Uterus (tissue), 4 donors: ENCODE results near the gene BCKDHB. TPM values are rescaled to one million over a fixed set of nuclear protein-coding genes. Genes with fewer than 3 reads are reported as not detected.

Experiments used
- DNase-seq, 2 donors: peaks; one replicate each; pipeline ENCODE4 v3.0.0-alpha.2; 2019 to 2020
- H3K27ac ChIP-seq, 2 donors: fragments of 200-600 bp; sonication (generic); 1 replicate in 1 of 2; 2 replicates in 1 of 2; pipeline ENCODE4 v1.5.1; 2016 to 2018
- H3K27me3 ChIP-seq, 2 donors: fragments of 200-600 bp; sonication (generic); one replicate each; pipeline ENCODE4 v1.5.1; 2018 to 2019; ENCODE audit warnings: control low read depth in 1 of 2
- H3K36me3 ChIP-seq, 2 donors: fragments of 200-600 bp; sonication (generic); one replicate each; pipeline ENCODE4 v1.5.1; 2019; ENCODE audit warnings: control low read depth in 1 of 2
- H3K4me1 ChIP-seq, 2 donors: fragments of 200-600 bp; sonication (generic); one replicate each; pipeline ENCODE4 v1.5.1; 2018 to 2019; ENCODE audit warnings: control low read depth in 1 of 2
- H3K4me3 ChIP-seq, 2 donors: fragments of 200-600 bp; sonication (generic); 1 replicate in 1 of 2; 2 replicates in 1 of 2; pipeline ENCODE4 v1.5.1; 2018 to 2019; ENCODE audit warnings: mild to moderate bottlenecking in 1 of 2
- H3K9me3 ChIP-seq, 2 donors: fragments of 200-600 bp; sonication (generic); one replicate each; pipeline ENCODE4 v1.5.1; 2019; ENCODE audit warnings: control low read depth in 1 of 2
- CTCF ChIP-seq, 4 experiments: fragments of 200-600 bp in 2 of 4; fragments of 450-650 bp in 2 of 4; sonication (generic) in 2 of 4; IDR thresholded peaks; one replicate each; pipeline ENCODE4 v1.5.1; 2016 to 2019; ENCODE audit warnings: antibody characterized with exemption in 4 of 4, mild to moderate bottlenecking in 2 of 4, moderate library complexity in 1 of 4
- POLR2A ChIP-seq, 2 donors: fragments of 450-650 bp; IDR thresholded peaks; one replicate each; pipeline ENCODE4 v1.6.1; 2016; ENCODE audit warnings: antibody characterized with exemption in 2 of 2, mild to moderate bottlenecking in 1 of 2, moderate library complexity in 1 of 2
- intact Hi-C: fragments of 100-400 bp; cut with DNase I; formaldehyde crosslinking; loops from one replicate; pipeline ENCODE4 v1.15.1; 2023; ENCODE audit warnings: low total_unique reads
- total RNA-seq, 4 donors: library from RNA; depleted of rRNA in 3 of 4; stranded (reverse); fragments of >200 nt in 3 of 4; gene quantifications; one replicate each; pipeline versions ENCODE4 v1.1.0 to v1.2.4, GENCODE V29; 2014 to 2023
- donor health status: DM: yes; HTN: yes; CAD: no.

Gene BCKDHB
- total RNA-seq, 4 donors from 2014 or later, result 7.2 to 35.5 (median 13.2) TPM

- Histone ChIP-seq H3K36me3 (no peaks in the 10 kb centered on the region), H3K27ac (no peak overlapping the region), H3K9me3 (no peaks in the 10 kb centered on the region), H3K4me1 (no peaks in the 10 kb centered on the region), H3K27me3 (no peaks in the 10 kb centered on the region), H3K4me3 (no peak overlapping the region)
- TF ChIP-seq CTCF (IDR thresholded peaks at IDR 0.05), result no peak
- TF ChIP-seq POLR2A (IDR thresholded peaks at IDR 0.05), result no peak
- no peak for DNase-seq
- intact Hi-C loops, result no loop called here
Measured at GRCh38 chr6:80333342-80333741, 226.9 kb downstream of the BCKDHB start.

GRCh38 chr6:80335121-80335531, 228.7 kb downstream of the BCKDHB start:
- no peak for TF ChIP-seq POLR2A (IDR thresholded peaks at IDR 0.05)
- no peak for TF ChIP-seq CTCF (IDR thresholded peaks at IDR 0.05)
- peak overlapping the region in 1 of 2 donors; percentile 3 for H3K4me3 ChIP-seq
- DNase-seq, result no peak
- no peaks in the 10 kb centered on the region for H3K4me1 ChIP-seq
- no peaks in the 10 kb centered on the region for H3K27me3 ChIP-seq
- peak overlapping the region in 1 of 2 donors; percentile 19 for H3K27ac ChIP-seq
- intact Hi-C loops, result no loop called here
- no peaks in the 10 kb centered on the region for H3K9me3 ChIP-seq
- no peaks in the 10 kb centered on the region for H3K36me3 ChIP-seq

GRCh38 chr6:80336911-80337310, 230.4 kb downstream of the BCKDHB start:
- TF ChIP-seq POLR2A (IDR thresholded peaks at IDR 0.05) (no peak), CTCF (IDR thresholded peaks at IDR 0.05) (no peak)
- no peak for DNase-seq
- Histone ChIP-seq H3K36me3 (no peaks in the 10 kb centered on the region), H3K4me1 (no peaks in the 10 kb centered on the region), H3K27me3 (no peaks in the 10 kb centered on the region), H3K27ac (no peak overlapping the region), H3K4me3 (no peak overlapping the region), H3K9me3 (no peaks in the 10 kb centered on the region)
- intact Hi-C loops, result no loop called here

- Histone ChIP-seq H3K27me3 (no peaks in the 10 kb centered on the region), H3K4me1 (no peaks in the 10 kb centered on the region), H3K4me3 (no peak overlapping the region), H3K36me3 (no peaks in the 10 kb centered on the region), H3K9me3 (no peaks in the 10 kb centered on the region), H3K27ac (no peak overlapping the region)
- intact Hi-C loops, result no loop called here
- TF ChIP-seq POLR2A (IDR thresholded peaks at IDR 0.05), result no peak
- TF ChIP-seq CTCF (IDR thresholded peaks at IDR 0.05), result peak in 3 of 4 experiments; percentile 9 to 20 (median 17)
- peak in 1 of 2 donors; percentile 26 for DNase-seq
Measured at GRCh38 chr6:80338201-80338836, 231.8 kb downstream of the BCKDHB start.

- no peak for DNase-seq
- TF ChIP-seq CTCF (IDR thresholded peaks at IDR 0.05), result no peak
- TF ChIP-seq POLR2A (IDR thresholded peaks at IDR 0.05), result no peak
- no peaks in the 10 kb centered on the region for H3K27me3 ChIP-seq
- H3K4me3 ChIP-seq, result no peak overlapping the region
- no peaks in the 10 kb centered on the region for H3K4me1 ChIP-seq
- no peak overlapping the region for H3K27ac ChIP-seq
- H3K36me3 ChIP-seq, result no peaks in the 10 kb centered on the region
- H3K9me3 ChIP-seq, result no peaks in the 10 kb centered on the region
- intact Hi-C loops, result no loop called here
Measured at GRCh38 chr6:80339421-80339820, 232.9 kb downstream of the BCKDHB start.
